ENCODE data around the gene ACTG1. TPM values are rescaled to one million over a fixed set of nuclear protein-coding genes. Genes with fewer than 3 reads are reported as not detected.

Gene ACTG1
- total and polyA plus RNA-seq, 9 of the 15 experiments (the other 6 are each of a cell fraction or from before 2014, with no cell fraction given): 224 to 1,775 (median 568) TPM

DNA sequence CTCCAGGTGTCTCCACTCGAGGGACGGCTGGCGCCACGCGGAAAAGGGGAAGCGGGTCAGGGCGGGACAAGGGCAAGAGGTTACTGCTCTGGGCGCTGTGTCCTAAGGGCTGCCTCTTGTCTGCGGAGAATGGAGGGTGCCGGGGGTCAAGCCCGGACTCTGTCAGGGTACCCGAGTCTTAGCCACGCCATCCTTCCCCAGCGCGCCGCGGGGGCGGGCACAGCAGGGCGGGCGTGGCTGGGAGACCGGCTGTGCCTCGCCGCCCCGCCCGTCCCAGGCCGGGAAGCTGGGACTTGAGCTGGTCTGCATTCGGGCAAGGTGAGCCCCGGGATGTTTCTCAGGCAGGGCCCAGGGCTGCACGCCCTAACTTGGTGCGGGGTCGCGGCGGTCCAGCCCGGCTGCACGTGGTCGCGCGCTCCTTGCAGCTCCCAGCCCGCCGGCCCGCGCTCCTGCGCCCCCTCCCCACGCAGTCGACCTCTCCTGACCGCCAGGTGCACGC lies 6.2 kb upstream of the ACTG1 start (continued):
- TF ChIP-seq, protein P1, sequence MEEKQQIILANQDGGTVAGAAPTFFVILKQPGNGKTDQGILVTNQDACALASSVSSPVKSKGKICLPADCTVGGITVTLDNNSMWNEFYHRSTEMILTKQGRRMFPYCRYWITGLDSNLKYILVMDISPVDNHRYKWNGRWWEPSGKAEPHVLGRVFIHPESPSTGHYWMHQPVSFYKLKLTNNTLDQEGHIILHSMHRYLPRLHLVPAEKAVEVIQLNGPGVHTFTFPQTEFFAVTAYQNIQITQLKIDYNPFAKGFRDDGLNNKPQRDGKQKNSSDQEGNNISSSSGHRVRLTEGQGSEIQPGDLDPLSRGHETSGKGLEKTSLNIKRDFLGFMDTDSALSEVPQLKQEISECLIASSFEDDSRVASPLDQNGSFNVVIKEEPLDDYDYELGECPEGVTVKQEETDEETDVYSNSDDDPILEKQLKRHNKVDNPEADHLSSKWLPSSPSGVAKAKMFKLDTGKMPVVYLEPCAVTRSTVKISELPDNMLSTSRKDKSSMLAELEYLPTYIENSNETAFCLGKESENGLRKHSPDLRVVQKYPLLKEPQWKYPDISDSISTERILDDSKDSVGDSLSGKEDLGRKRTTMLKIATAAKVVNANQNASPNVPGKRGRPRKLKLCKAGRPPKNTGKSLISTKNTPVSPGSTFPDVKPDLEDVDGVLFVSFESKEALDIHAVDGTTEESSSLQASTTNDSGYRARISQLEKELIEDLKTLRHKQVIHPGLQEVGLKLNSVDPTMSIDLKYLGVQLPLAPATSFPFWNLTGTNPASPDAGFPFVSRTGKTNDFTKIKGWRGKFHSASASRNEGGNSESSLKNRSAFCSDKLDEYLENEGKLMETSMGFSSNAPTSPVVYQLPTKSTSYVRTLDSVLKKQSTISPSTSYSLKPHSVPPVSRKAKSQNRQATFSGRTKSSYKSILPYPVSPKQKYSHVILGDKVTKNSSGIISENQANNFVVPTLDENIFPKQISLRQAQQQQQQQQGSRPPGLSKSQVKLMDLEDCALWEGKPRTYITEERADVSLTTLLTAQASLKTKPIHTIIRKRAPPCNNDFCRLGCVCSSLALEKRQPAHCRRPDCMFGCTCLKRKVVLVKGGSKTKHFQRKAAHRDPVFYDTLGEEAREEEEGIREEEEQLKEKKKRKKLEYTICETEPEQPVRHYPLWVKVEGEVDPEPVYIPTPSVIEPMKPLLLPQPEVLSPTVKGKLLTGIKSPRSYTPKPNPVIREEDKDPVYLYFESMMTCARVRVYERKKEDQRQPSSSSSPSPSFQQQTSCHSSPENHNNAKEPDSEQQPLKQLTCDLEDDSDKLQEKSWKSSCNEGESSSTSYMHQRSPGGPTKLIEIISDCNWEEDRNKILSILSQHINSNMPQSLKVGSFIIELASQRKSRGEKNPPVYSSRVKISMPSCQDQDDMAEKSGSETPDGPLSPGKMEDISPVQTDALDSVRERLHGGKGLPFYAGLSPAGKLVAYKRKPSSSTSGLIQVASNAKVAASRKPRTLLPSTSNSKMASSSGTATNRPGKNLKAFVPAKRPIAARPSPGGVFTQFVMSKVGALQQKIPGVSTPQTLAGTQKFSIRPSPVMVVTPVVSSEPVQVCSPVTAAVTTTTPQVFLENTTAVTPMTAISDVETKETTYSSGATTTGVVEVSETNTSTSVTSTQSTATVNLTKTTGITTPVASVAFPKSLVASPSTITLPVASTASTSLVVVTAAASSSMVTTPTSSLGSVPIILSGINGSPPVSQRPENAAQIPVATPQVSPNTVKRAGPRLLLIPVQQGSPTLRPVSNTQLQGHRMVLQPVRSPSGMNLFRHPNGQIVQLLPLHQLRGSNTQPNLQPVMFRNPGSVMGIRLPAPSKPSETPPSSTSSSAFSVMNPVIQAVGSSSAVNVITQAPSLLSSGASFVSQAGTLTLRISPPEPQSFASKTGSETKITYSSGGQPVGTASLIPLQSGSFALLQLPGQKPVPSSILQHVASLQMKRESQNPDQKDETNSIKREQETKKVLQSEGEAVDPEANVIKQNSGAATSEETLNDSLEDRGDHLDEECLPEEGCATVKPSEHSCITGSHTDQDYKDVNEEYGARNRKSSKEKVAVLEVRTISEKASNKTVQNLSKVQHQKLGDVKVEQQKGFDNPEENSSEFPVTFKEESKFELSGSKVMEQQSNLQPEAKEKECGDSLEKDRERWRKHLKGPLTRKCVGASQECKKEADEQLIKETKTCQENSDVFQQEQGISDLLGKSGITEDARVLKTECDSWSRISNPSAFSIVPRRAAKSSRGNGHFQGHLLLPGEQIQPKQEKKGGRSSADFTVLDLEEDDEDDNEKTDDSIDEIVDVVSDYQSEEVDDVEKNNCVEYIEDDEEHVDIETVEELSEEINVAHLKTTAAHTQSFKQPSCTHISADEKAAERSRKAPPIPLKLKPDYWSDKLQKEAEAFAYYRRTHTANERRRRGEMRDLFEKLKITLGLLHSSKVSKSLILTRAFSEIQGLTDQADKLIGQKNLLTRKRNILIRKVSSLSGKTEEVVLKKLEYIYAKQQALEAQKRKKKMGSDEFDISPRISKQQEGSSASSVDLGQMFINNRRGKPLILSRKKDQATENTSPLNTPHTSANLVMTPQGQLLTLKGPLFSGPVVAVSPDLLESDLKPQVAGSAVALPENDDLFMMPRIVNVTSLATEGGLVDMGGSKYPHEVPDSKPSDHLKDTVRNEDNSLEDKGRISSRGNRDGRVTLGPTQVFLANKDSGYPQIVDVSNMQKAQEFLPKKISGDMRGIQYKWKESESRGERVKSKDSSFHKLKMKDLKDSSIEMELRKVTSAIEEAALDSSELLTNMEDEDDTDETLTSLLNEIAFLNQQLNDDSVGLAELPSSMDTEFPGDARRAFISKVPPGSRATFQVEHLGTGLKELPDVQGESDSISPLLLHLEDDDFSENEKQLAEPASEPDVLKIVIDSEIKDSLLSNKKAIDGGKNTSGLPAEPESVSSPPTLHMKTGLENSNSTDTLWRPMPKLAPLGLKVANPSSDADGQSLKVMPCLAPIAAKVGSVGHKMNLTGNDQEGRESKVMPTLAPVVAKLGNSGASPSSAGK (IDR thresholded peaks at IDR 0.05): no peak

Measured in K562 (cell line).